HG02678 (cell line): ENCODE results near the gene ATF6.
"Not testable (repeated sequence)": the region's sequence is repeated elsewhere in the genome, so short reads cannot be mapped to it uniquely, and the experiment has no call there.

Source experiments
- ATAC-seq: cut with Tn5 transposase; IDR thresholded peaks from one replicate; pipeline ENCODE4 v1.9.1; 2021; ENCODE audit warnings: mild to moderate bottlenecking, moderate library complexity; ENCODE audit not compliant: unreplicated experiment

ATF6 gene

GRCh38 chr1:161778522-161778921 is 12.4 kb downstream of the ATF6 start:
- ATAC-seq: no peak

GRCh38 chr1:161779393-161779792 is 13.3 kb downstream of the ATF6 start:
- no peak for ATAC-seq

GRCh38 chr1:161781995-161782394 is 15.9 kb downstream of the ATF6 start:
- no peak for ATAC-seq

GRCh38 chr1:161782886-161783285 is 16.8 kb downstream of the ATF6 start:
- ATAC-seq: no peak

GRCh38 chr1:161784968-161785367 is 18.8 kb downstream of the ATF6 start:
- ATAC-seq: no peak

GRCh38 chr1:161787355-161787754 is 21.2 kb downstream of the ATF6 start:
- no peak for ATAC-seq

GRCh38 chr1:161790587-161791317 is 24.6 kb downstream of the ATF6 start:
- ATAC-seq: no peak

GRCh38 chr1:161791904-161792655 is 26.0 kb downstream of the ATF6 start:
- no peak for ATAC-seq

GRCh38 chr1:161792740-161793139 is 26.6 kb downstream of the ATF6 start:
- peak; percentile 44 for ATAC-seq

GRCh38 chr1:161799792-161800191 is 33.7 kb downstream of the ATF6 start:
- ATAC-seq: no peak

GRCh38 chr1:161801955-161802354 is 35.8 kb downstream of the ATF6 start:
- no peak for ATAC-seq

- ATAC-seq: no peak
These were observed 37.1 kb downstream of the ATF6 start for GRCh38 chr1:161803181-161803580.

- ATAC-seq: no peak
These were observed 39.5 kb downstream of the ATF6 start for GRCh38 chr1:161805399-161806197.

GRCh38 chr1:161809202-161809601 is 43.1 kb downstream of the ATF6 start:
- not testable (repeated sequence) for ATAC-seq

GRCh38 chr1:161809656-161810055 is 43.5 kb downstream of the ATF6 start:
- ATAC-seq: not testable (repeated sequence)

GRCh38 chr1:161810780-161811179 is 44.7 kb downstream of the ATF6 start:
- no peak for ATAC-seq

- no peak for ATAC-seq
These were observed 50.1 kb downstream of the ATF6 start for GRCh38 chr1:161816201-161816600.

GRCh38 chr1:161817176-161817730 is 51.1 kb downstream of the ATF6 start:
- ATAC-seq: no peak

GRCh38 chr1:161820914-161821313 is 54.8 kb downstream of the ATF6 start:
- ATAC-seq: no peak

GRCh38 chr1:161824618-161825017 is 58.5 kb downstream of the ATF6 start:
- no peak for ATAC-seq

- no peak for ATAC-seq
These were observed 59.7 kb downstream of the ATF6 start for GRCh38 chr1:161825831-161826230.
